Stimulated activated naive B cell treated with anti-CD40 and anti-IgM and Interleukin-4, amounts not matched to agents 10 μg/mL and 1 μg/mL and 100 μg/mL, for 72 hours (primary cell): Measurements from ENCODE around the gene VASH1.

ENCODE experiments used
- ATAC-seq, 2 donors: fragments of 150-1000 bp; cut with Tn5 transposase; replicated peaks; 2 replicates each; pipeline ENCODE4 v1.10.0; 2021; ENCODE audit warnings: moderate library complexity in 1 of 2
- DNase-seq: peaks from one replicate; pipeline ENCODE4 v3.0.0; 2021
- H3K27ac Mint-ChIP-seq: one replicate; pipeline ENCODE4 v1.8.0; 2022; ENCODE audit warnings: mild to moderate bottlenecking, mixed read lengths
- H3K27me3 Mint-ChIP-seq, 2 donors: one replicate each; pipeline ENCODE4 v1.8.0; 2022; ENCODE audit warnings: mixed read lengths in 2 of 2
- H3K36me3 Mint-ChIP-seq, 2 donors: one replicate each; pipeline ENCODE4 v1.8.0; 2022; ENCODE audit warnings: mixed read lengths in 2 of 2, mild to moderate bottlenecking in 1 of 2
- H3K4me1 Mint-ChIP-seq, 2 donors: one replicate each; pipeline ENCODE4 v1.8.0; 2022; ENCODE audit warnings: mixed read lengths in 2 of 2, mild to moderate bottlenecking in 1 of 2
- H3K4me3 Mint-ChIP-seq, 2 donors: one replicate each; pipeline ENCODE4 v1.8.0; 2022; ENCODE audit warnings: mild to moderate bottlenecking in 2 of 2, mixed read lengths in 2 of 2, moderate library complexity in 1 of 2
- H3K9me3 Mint-ChIP-seq, 2 donors: one replicate each; pipeline ENCODE4 v1.8.0; 2022; ENCODE audit warnings: mixed read lengths in 2 of 2, mild to moderate bottlenecking in 1 of 2

VASH1 gene

DNA sequence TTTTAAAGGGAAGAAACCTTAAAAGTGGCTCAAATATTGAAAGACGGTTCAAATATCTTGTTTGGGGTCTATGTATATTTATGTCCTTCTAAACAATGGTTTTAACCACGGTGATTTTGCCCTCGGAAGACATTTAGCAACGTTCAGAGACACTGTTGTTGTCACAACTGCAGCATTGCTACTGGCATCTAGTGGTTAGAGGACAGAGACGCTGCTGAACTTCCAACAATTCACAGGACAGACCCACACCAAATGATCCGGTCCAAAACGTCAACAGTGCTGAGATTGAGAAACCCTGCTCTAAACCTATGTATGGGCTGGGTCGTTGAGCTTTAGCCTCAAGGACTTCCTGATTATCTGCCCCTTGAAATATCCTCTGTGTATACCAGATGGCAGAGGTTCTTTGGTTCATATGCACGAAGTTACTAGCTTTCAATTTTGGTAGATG is 49.7 kb downstream of the VASH1 start:
- Mint-ChIP-seq H3K9me3 (no peaks in the 10 kb centered on the region), H3K36me3 (peaks cover 16 to 30% of the 10 kb centered on the region in 2 donors), H3K4me1 (peaks cover 21 to 33% of the 10 kb centered on the region in 2 donors), H3K27ac (peak overlapping the region; percentile 25), H3K27me3 (no peaks in the 10 kb centered on the region), H3K4me3 (peak overlapping the region; percentile 62 to 97)
- DNase-seq, result no peak
- ATAC-seq, result peak in 1 of 2 donors; percentile 13

DNA sequence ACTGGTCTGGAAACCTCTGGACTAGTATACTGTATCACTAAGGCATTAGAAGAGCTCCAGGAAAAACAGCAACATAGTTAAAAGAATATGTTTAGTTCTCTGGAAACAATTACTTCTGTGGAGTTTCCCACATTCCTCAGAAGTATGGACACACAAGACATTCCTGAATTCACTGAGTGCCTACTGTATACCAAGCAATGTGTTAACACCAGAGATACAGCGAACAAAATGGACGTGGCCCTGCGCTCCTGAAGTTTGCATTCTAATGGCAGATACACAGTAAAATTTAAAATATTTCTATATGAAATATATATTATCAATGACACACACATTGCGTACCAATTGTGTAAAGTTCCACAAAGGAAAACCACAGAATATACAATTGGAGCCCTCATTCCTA is 50.3 kb downstream of the VASH1 start:
- Mint-ChIP-seq H3K36me3 (peaks cover 12 to 28% of the 10 kb centered on the region in 2 donors), H3K27me3 (no peaks in the 10 kb centered on the region), H3K9me3 (no peaks in the 10 kb centered on the region), H3K4me3 (peak overlapping the region; percentile 97), H3K4me1 (peaks cover 21 to 33% of the 10 kb centered on the region in 2 donors), H3K27ac (peak overlapping the region; percentile 94)
- ATAC-seq (no peak), DNase-seq (no peak)

DNA sequence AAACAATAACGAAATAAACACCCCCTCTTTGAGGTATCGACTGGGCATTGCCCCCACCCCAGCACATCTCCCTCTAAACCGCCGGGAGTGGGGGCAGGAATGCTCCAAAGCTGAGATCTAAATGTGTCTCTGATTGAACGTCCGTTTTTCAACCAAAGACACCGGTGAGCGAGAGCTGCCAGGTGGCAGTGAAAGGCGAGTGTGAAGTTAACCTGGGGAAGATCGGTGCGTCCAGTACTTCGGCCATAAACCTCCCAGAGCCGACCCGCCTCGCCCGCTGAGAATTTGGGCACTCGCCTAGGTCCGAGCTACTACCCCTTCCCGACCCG is 50.8 kb downstream of the VASH1 start:
- ATAC-seq, result peak in 1 of 2 donors; percentile 20
- Mint-ChIP-seq H3K27me3 (no peaks in the 10 kb centered on the region), H3K4me1 (peaks cover 18 to 33% of the 10 kb centered on the region in 2 donors), H3K36me3 (peaks cover 9 to 23% of the 10 kb centered on the region in 2 donors), H3K9me3 (no peaks in the 10 kb centered on the region), H3K4me3 (peak overlapping the region; percentile 97), H3K27ac (peak overlapping the region; percentile 94)
- no peak for DNase-seq

DNA sequence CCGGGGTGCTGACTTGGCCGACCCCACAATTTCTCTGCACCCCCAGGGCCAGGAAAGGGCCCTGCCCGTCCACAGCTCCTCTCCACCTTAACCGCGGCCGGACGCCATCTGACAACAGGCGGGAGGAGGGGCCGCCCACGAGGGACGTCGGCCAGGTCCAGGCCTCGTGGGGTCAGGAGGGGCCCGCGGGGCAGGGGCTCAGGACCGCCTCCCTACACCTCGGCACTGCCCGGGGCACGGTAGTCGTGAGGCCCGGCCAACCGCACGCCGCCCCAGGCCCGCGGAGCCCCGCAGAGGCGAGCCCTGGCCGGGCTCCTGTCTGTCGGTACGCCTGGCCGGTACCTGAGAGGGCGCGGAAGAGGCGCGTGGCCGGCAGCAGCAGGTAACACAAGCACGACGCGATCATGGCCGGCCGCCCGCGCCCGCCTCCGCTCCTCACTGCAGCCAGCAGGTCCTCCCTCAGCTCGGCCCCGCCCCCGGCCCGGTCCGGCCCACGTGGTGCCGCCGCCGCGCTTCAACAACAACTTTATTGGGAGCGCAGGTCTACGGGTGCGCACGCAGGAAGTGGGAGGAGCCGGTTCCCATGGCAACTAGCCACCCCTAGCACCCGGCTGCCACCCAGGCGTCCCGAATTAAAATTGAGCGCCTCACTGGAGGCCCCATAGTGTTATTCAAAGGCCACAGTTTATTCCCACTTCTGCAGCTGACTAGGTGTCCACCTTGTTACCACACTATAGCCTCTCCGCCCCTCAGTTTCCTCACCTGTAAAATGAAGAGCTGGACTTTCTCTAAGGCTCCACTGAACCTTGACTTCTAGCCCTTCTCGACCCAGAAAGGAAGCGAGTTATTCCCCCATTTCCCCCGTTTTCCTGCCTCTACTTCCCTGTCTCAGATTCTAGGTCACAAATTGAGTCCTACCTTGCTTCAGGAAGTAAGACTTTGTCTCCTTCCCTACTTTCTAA is 51.4 kb downstream of the VASH1 start, which contains the start of gene ANGEL1:
ANGEL1 (minus strand) TSS at position 461 of the 962 bp plus-strand sequence; CDS start at position 406, 55 bp downstream.
- no peaks in the 10 kb centered on the region for H3K9me3 Mint-ChIP-seq
- peaks cover 17 to 33% of the 10 kb centered on the region in 2 donors for H3K4me1 Mint-ChIP-seq
- peak within 1 kb of the TSS; percentile 97 for H3K4me3 Mint-ChIP-seq
- ATAC-seq (peak; percentile 93 to 94), DNase-seq (peak; percentile 96)
- no peaks in the 10 kb centered on the region for H3K27me3 Mint-ChIP-seq
- H3K36me3 Mint-ChIP-seq, result peaks cover 8 to 18% of the 10 kb centered on the region in 2 donors
- peak within 1 kb of the TSS; percentile 94 for H3K27ac Mint-ChIP-seq

DNA sequence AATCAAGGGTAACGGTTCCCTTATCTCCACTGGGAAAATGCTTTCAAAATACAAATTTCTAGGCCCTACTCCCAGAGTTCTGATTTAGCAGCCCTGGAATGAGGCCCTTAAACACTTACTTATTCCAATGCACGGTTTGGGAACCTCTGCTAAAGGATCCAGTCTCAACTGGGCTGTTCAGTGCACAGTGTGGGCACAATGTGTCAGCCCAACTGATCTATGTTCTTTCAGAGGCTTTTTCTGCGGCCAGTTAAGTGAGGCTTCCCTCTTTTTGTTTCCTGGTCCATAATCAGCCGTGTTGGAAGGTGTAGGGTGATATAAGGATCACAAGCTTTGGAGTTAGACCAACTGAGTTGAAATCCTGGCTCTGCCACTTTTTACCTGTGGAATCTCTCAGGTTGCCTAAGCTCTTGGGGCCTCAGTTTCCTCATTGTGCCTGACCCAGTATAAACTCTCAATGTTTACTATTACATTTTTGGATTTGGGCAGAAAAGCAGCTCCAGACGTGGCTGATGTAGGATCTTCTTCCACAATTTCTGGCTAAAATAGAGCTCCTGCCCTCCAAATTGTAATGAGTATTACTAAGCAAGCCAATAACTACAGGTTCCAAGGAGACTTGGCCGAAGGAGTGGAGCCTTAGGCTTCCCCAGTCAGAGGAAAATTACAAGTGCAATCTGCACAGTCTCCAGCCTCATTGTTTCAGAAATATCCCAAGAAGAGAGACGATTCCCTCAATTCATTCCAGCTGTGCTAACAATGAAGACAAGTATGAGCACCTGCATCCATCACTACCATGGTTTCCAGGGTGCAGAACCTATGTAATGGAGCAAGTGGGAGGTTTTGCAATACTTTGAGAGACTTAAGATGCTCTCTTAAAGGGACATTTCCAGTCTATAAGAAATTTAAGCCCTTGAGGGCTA is 53.7 kb downstream of the VASH1 start:
- Mint-ChIP-seq H3K36me3 (no peaks in the 10 kb centered on the region), H3K27ac (no peak overlapping the region), H3K27me3 (peaks cover 6 to 9% of the 10 kb centered on the region in 2 donors), H3K9me3 (no peaks in the 10 kb centered on the region), H3K4me1 (peaks cover 14 to 27% of the 10 kb centered on the region in 2 donors), H3K4me3 (no peak overlapping the region)
- no peak for ATAC-seq
- no peak for DNase-seq

DNA sequence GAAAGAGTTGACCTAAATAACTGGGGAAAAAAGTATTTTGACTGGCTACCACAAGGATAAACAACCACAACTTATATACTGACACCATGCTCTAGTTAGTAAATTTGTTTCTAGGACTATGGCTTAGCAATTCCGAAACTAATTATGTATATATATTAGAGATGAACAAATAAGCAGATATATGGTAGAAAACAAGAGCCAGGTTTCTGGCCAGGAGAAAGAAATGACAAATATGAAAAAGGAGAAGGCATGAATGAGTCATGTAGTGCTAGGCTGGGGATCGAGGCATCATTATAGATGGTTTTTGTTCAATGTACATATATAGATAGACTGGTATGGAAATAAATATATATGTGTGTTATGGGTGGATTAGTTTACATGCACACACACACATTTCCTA is 59.4 kb downstream of the VASH1 start:
- ATAC-seq (no peak), DNase-seq (no peak)
- Mint-ChIP-seq H3K9me3 (no peaks in the 10 kb centered on the region), H3K4me3 (no peak overlapping the region), H3K4me1 (no peaks in the 10 kb centered on the region), H3K36me3 (no peaks in the 10 kb centered on the region), H3K27ac (no peak overlapping the region), H3K27me3 (peaks cover 24 to 26% of the 10 kb centered on the region in 2 donors)

DNA sequence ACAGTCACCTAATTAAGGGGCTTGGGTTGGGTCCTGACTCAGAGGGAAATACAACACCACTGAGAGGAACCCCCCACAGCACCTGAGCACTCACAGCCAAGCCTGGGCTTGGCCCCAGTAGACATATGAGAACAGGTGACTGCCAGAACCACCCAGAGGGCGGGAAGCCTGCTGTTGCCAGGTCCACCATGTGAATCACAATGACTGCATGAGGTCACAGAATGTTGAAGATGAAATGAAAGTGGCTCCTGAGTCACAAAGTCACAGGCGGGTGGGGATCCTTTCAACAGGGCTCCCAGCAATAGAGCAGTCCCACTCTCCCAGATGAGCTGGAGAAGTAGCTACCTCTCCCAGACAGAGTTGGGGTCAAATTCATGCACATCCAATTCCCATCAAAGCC is 64.9 kb downstream of the VASH1 start, which contains the start of gene LRRC74A:
LRRC74A (plus strand) TSS at position 287 of the 400 bp plus-strand sequence. CDS start 290 bp downstream, outside the sequence.
- H3K36me3 Mint-ChIP-seq, result no peaks in the 10 kb centered on the region

DNA sequence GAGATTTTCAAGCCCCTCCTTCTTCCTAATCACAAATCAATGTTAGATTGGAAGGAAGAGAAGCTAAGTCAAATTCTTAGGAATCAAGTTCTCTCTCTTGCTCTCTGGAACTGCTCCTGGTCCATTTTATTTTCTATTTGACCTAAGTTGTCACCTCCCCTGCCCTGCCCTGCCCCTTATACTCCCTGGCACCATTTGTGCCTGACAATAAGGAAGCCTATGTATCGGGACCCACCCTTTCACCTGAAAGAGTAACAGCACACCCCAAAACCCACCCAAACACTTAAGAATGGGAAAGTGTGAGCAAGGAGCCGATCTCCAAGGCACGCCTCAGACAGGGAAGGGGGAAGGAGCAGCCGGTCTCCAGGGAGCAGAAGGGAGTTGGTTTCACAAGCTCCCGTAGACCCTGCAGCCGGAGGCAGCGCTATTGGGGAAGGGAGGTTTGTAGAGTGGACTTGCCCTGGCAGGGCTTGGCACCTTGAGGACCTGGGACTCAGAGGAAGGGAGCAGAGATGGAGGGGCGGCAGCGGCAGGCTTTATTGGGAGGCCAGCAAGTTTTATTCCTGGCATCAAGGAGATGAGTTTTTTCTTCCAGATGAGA is 66.5 kb downstream of the VASH1 start:
- H3K36me3 Mint-ChIP-seq, result no peaks in the 10 kb centered on the region
- H3K27ac Mint-ChIP-seq, result no peak overlapping the region
- H3K4me1 Mint-ChIP-seq, result no peaks in the 10 kb centered on the region
- H3K4me3 Mint-ChIP-seq, result peak overlapping the region in 1 of 2 donors; percentile 7
- DNase-seq (no peak), ATAC-seq (no peak)
- H3K27me3 Mint-ChIP-seq, result peaks cover 12 to 24% of the 10 kb centered on the region in 2 donors
- H3K9me3 Mint-ChIP-seq, result no peaks in the 10 kb centered on the region

More for the DNA sequence above, 64.9 kb downstream of the VASH1 start, which contains the start of gene LRRC74A:
- no peaks in the 10 kb centered on the region for H3K4me1 Mint-ChIP-seq
- no peaks in the 10 kb centered on the region for H3K9me3 Mint-ChIP-seq
- no peak within 1 kb of the TSS for H3K4me3 Mint-ChIP-seq
- DNase-seq (no peak), ATAC-seq (no peak)
- H3K27ac Mint-ChIP-seq, result no peak within 1 kb of the TSS
- peaks cover 12 to 24% of the 10 kb centered on the region in 2 donors for H3K27me3 Mint-ChIP-seq

DNA sequence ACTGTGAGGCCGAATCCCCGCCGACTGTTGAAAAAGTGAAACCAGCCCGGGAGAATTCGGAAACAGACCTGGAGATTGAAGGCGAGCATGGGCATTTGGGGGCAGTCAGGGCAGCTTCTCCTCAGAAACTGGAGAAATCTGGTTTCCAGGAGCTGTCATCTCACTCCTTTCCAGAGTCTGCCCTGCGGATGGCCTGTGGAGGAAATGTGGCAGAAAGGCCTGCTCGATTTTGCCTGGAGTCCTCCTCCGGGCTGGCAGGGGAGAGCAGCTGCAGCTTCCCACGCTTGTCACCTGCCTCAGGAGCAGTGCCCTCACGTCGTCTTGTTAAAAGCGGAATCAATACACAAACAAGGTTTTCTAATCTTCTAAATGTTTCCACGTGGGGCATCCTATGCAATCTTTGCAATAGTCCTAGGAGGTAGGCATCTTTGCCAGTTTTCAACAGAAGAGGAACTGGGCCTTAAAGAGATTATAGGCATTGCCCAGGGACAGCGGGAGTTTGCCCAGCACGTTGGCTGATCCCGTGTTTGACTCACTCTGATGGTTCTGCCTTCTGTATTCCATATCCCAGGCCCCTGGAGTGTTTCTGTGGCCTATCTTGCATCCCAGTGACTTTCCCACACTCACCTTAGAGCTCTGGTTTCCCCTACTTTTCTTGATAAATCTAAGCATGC is 67.2 kb downstream of the VASH1 start:
- H3K36me3 Mint-ChIP-seq, result no peaks in the 10 kb centered on the region
- DNase-seq, result no peak
- no peak overlapping the region for H3K27ac Mint-ChIP-seq

DNA sequence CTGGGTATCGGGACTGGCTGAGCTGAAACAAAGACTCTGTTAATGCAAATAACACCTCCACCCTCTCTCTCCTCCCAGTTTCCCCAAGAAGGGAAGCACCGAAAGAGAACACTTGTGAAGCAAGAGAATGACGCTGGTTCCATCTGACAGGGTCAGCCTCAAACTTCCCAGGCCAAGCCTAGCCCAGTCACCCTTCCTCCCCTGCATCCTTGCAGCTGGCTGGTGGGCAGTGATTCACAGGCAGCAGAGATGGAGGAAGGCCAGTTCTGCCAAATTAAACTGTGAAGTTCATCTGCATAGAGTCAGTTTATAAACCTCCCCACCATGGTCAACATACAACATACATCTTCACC is 67.7 kb downstream of the VASH1 start:
- no peak for ATAC-seq

More for the DNA sequence above, 67.2 kb downstream of the VASH1 start:
- Mint-ChIP-seq H3K27me3 (peaks cover 10 to 19% of the 10 kb centered on the region in 2 donors), H3K4me3 (peak overlapping the region in 1 of 2 donors; percentile 7), H3K4me1 (no peaks in the 10 kb centered on the region), H3K9me3 (no peaks in the 10 kb centered on the region)
- no peak for ATAC-seq

DNA sequence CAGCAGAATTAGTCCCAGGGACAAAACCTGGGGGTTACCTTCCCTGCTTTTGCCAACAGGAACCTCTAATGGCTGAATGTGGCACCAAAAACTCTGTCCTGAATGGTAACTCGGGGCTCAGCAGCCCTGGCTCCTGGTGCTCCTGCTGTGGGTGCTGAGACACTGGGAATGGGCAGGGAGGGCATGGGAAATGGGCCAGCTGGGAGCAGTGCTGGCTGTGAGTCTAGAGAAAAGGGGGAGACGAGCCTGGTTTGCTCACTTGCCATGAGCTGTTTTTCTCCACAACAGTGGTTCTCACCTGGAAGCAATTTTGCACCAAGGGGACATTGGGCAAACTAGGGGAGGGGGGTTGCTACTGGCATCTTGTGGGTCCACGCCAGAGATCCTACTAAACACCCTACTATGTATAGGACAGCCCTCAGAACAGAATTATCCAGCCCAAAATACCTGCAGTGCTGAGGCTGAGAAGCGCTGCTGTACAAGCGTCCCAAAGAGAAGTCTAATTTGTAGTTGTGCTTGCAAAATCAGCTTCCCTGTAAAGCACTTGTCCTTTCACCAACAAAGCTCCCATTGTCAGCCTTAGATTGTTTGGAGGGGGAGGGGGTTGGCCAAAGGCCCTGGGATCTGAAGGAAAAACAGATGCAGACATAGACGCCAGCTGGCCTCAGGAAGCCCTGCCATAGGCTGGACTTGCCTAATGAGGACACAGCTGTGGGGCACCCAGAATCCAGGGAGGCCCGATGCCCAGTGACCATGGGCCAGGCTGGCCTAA is 68.6 kb downstream of the VASH1 start:
- ATAC-seq (no peak), DNase-seq (no peak)
- H3K27ac Mint-ChIP-seq, result no peak overlapping the region
- no peaks in the 10 kb centered on the region for H3K4me1 Mint-ChIP-seq
- H3K27me3 Mint-ChIP-seq, result peaks cover 11 to 25% of the 10 kb centered on the region in 2 donors
- H3K36me3 Mint-ChIP-seq, result no peaks in the 10 kb centered on the region
- H3K4me3 Mint-ChIP-seq, result no peak overlapping the region
- no peaks in the 10 kb centered on the region for H3K9me3 Mint-ChIP-seq

More for the DNA sequence above, 67.7 kb downstream of the VASH1 start:
- Mint-ChIP-seq H3K4me1 (no peaks in the 10 kb centered on the region), H3K36me3 (no peaks in the 10 kb centered on the region), H3K4me3 (no peak overlapping the region), H3K27me3 (peaks cover 10 to 21% of the 10 kb centered on the region in 2 donors), H3K9me3 (no peaks in the 10 kb centered on the region), H3K27ac (no peak overlapping the region)
- no peak for DNase-seq

DNA sequence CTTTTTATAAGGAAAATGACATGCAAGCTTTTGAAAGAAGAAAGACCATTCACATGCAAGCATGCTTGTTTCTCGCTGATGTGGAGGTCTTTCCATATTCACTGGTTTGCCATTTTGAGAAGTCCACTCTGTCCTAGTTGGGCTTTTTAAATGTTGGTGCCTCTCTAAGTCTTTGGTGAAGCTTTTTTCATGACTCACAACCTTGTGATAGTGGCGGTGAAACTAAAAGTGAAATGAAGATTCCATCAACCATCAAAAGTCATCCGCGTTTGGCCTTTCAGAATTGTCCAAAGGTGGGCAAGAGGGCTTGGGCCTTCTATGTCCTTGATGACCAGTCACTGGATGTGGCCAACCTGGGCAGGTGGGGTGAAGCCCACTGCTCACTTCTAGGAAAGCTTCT is 69.3 kb downstream of the VASH1 start:
- ATAC-seq, result no peak
- H3K27ac Mint-ChIP-seq, result no peak overlapping the region
- H3K4me1 Mint-ChIP-seq, result no peaks in the 10 kb centered on the region
- no peaks in the 10 kb centered on the region for H3K36me3 Mint-ChIP-seq
- no peak overlapping the region for H3K4me3 Mint-ChIP-seq
- peaks cover 7 to 23% of the 10 kb centered on the region in 2 donors for H3K27me3 Mint-ChIP-seq
- no peak for DNase-seq
- no peaks in the 10 kb centered on the region for H3K9me3 Mint-ChIP-seq

DNA sequence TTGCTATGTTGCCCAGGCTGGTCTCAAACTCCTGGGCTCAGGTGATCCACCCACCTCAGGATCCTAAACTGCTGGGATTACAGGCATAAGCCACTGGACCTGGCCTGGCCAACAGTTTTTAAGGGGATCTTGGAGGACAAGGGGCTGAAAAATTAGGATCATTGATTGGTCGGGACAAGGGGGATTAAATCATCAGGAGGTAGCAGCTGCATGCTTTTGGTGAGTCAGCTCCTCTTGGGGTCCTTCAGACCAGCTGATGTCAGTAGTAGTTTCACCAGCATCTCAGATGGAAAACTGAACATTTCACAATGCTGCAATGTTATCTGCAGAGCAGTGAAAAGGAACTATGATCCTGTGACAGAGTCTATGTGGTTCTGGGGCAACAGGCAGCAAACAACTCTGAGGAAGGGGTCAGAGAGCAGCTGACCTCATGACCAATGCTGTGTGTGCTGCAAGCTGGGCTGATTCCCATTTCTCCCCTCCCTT is 71.3 kb downstream of the VASH1 start:
- DNase-seq (no peak), ATAC-seq (no peak)
- no peak overlapping the region for H3K4me3 Mint-ChIP-seq
- peaks cover 13 to 31% of the 10 kb centered on the region in 2 donors for H3K27me3 Mint-ChIP-seq
- H3K9me3 Mint-ChIP-seq, result no peaks in the 10 kb centered on the region
- no peak overlapping the region for H3K27ac Mint-ChIP-seq
- H3K4me1 Mint-ChIP-seq, result no peaks in the 10 kb centered on the region
- no peaks in the 10 kb centered on the region for H3K36me3 Mint-ChIP-seq
